HEK293T (cell line): ENCODE measurements around the gene ARIH2.

Experiments
- BHLHE40 ChIP-seq: fragments of 450-650 bp; IDR thresholded peaks from 2 replicates; pipeline ENCODE4 v1.6.1; 2016; ENCODE audit warnings: mild to moderate bottlenecking, moderate library complexity, borderline replicate concordance
- FOXA1 ChIP-seq: fragments of 450-650 bp; IDR thresholded peaks from 2 replicates; pipeline ENCODE4 v1.6.1; 2016; ENCODE audit warnings: mild to moderate bottlenecking
- PKNOX1 ChIP-seq: fragments of 450-650 bp; IDR thresholded peaks from 2 replicates; pipeline ENCODE4 v1.6.1; 2016
- SP1 ChIP-seq: fragments of 450-650 bp; IDR thresholded peaks from 2 replicates; pipeline ENCODE4 v1.6.1; 2017

GRCh38 chr3:48989126-48989795, 70.6 kb downstream of the ARIH2 start:
- no peak for TF ChIP-seq PKNOX1
- TF ChIP-seq SP1 = no peak
- no peak for TF ChIP-seq BHLHE40
- TF ChIP-seq FOXA1 = no peak
